MM.1S (cell line): ENCODE measurements around the gene TDRD6.

Experiments used
- DNase-seq: peaks from one replicate; pipeline ENCODE4 v3.0.0-alpha.2; 2015
- H2AFZ ChIP-seq: fragments of 300-600 bp; sonication (generic); 2 replicates; pipeline ENCODE4 v1.6.0; 2016; ENCODE audit warnings: antibody characterized with exemption, low read length
- H3F3A ChIP-seq: fragments of 300-600 bp; sonication (generic); 2 replicates; pipeline ENCODE4 v1.6.1; 2016; ENCODE audit warnings: mild to moderate bottlenecking, antibody characterized with exemption, low read length, moderate library complexity, mixed read lengths; ENCODE audit not compliant: insufficient read depth
- H3K27ac ChIP-seq: fragments of 300-600 bp; sonication (generic); 2 replicates; pipeline ENCODE4 v1.5.1; 2016; ENCODE audit warnings: mild to moderate bottlenecking, low read length
- H3K27me3 ChIP-seq: fragments of 300-600 bp; sonication (generic); replicated peaks from 2 replicates; pipeline ENCODE4 v1.6.0; 2016; ENCODE audit warnings: low read length; ENCODE audit not compliant: insufficient read depth
- H3K36me3 ChIP-seq: fragments of 300-600 bp; sonication (generic); replicated peaks from 2 replicates; pipeline ENCODE4 v1.6.1; 2016; ENCODE audit warnings: mild to moderate bottlenecking, low read length, mixed read lengths; ENCODE audit not compliant: insufficient read depth
- H3K4me1 ChIP-seq: fragments of 300-600 bp; sonication (generic); 2 replicates; pipeline ENCODE4 v1.6.1; 2016; ENCODE audit warnings: low read length, mixed read lengths
- H3K4me2 ChIP-seq: fragments of 300-600 bp; sonication (generic); 2 replicates; pipeline ENCODE4 v1.6.0; 2016; ENCODE audit warnings: low read depth, low read length
- H3K4me3 ChIP-seq: fragments of 300-600 bp; sonication (generic); 2 replicates; pipeline ENCODE4 v1.5.1; 2016; ENCODE audit warnings: low read length, mixed read lengths
- H3K79me2 ChIP-seq: fragments of 300-600 bp; sonication (generic); 2 replicates; pipeline ENCODE4 v1.6.1; 2016; ENCODE audit warnings: mixed run types, low read length, mixed read lengths
- H3K9ac ChIP-seq: fragments of 300-600 bp; sonication (generic); 2 replicates; pipeline ENCODE4 v1.6.1; 2016; ENCODE audit warnings: low read length, mixed read lengths
- H3K9me2 ChIP-seq: fragments of 300-600 bp; sonication (generic); replicated peaks from 2 replicates; pipeline ENCODE4 v1.6.1; 2016; ENCODE audit warnings: mild to moderate bottlenecking, low read length, mixed read lengths; ENCODE audit not compliant: insufficient read depth
- H3K9me3 ChIP-seq: fragments of 300-600 bp; sonication (generic); replicated peaks from 2 replicates; pipeline ENCODE4 v1.6.1; 2016; ENCODE audit warnings: mild to moderate bottlenecking, low read length, mixed read lengths; ENCODE audit not compliant: insufficient read depth
- H4K20me1 ChIP-seq: fragments of 300-600 bp; sonication (generic); 2 replicates; pipeline ENCODE4 v1.6.1; 2016; ENCODE audit warnings: mild to moderate bottlenecking, low read length, moderate library complexity, mixed read lengths; ENCODE audit not compliant: insufficient read depth
- CTCF ChIP-seq: fragments of 300-600 bp; sonication (generic); IDR thresholded peaks from 2 replicates; pipeline ENCODE4 v1.5.1; 2016; ENCODE audit warnings: antibody characterized with exemption, low read length, mixed read lengths
- EZH2 ChIP-seq: fragments of 300-600 bp; sonication (generic); optimal IDR thresholded peaks from 2 replicates; pipeline ENCODE3; 2017; ENCODE audit warnings: low read depth, mild to moderate bottlenecking, antibody characterized with exemption, low read length, mixed read lengths
- EZH2phosphoT487 ChIP-seq: fragments of 300-600 bp; sonication (generic); IDR thresholded peaks from 2 replicates; pipeline ENCODE4 v1.6.1; 2018; ENCODE audit warnings: antibody characterized with exemption, low read length

The TDRD6 gene

DNA sequence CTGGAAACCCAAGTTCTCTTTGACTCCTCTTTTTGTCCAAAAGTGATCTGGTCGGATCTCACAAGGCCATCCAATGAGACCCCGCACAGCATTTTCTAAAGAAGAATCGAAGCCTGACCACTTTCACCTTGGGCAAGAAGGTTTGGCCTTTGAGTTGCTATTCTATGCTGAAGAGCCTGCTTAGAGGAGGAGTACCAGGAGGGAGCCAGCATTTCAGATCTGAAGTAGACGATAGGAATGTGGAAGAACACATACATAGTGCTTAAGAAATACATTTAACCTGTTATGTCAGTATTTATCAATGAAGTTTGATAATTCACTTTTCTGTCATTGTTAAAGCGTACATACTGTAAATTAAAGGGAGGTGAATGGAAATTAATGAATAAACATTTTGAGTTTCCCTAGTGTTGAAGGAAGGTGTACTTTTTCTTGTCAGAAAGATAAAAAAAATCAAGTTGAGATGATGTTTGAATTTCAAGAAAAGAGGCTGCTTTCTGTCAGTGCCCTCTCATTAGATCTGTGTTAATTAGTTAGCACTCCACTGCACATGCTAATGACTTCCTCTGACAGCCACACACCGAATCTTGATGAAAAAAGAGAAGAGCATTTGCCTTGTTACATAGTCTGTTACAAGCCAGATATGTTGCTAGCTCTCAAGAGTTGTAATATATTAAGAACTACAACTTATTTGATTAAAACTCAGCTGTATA, 10.9 kb upstream of the TDRD6 start:
- no peaks in the 10 kb centered on the region for H3K9me3 ChIP-seq
- no peak overlapping the region for H3K9ac ChIP-seq
- no peak overlapping the region for H3K4me2 ChIP-seq
- no peaks in the 10 kb centered on the region for H3K79me2 ChIP-seq
- no peaks in the 10 kb centered on the region for H3K9me2 ChIP-seq
- no peak for DNase-seq
- no peak overlapping the region for H3K27ac ChIP-seq
- no peaks in the 10 kb centered on the region for H3K27me3 ChIP-seq
- H3K4me1 ChIP-seq, result no peaks in the 10 kb centered on the region
- H3F3A ChIP-seq, result no peaks in the 10 kb centered on the region
- no peaks in the 10 kb centered on the region for H4K20me1 ChIP-seq
- no peak overlapping the region for H2AFZ ChIP-seq
- H3K4me3 ChIP-seq, result no peak overlapping the region
- TF ChIP-seq EZH2 (no peak), CTCF (no peak), EZH2phosphoT487 (no peak)
- no peaks in the 10 kb centered on the region for H3K36me3 ChIP-seq

DNA sequence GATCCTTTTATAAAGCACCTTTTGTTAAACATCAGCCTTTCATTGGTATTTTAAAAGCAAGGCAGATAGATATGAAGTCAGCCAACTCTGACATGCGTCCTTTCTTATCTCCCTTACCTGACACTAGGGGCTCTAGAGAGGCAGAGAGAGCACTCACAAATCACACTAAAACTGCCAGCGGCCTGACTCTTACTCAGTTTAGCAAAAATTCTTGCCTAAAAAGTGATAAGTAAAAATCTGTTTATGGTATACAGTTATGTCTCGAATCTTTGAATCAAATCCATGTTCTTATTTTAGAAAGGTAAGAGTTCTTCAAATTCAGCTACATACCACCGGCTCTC, 10.4 kb upstream of the TDRD6 start:
- Histone ChIP-seq H3K4me1 (no peaks in the 10 kb centered on the region), H3K27me3 (no peaks in the 10 kb centered on the region), H3K9ac (no peak overlapping the region), H3K27ac (no peak overlapping the region), H3K79me2 (no peaks in the 10 kb centered on the region), H3K4me2 (no peak overlapping the region), H3K36me3 (no peaks in the 10 kb centered on the region), H3K4me3 (no peak overlapping the region), H3K9me3 (no peaks in the 10 kb centered on the region), H2AFZ (no peak overlapping the region), H3K9me2 (no peaks in the 10 kb centered on the region), H3F3A (no peaks in the 10 kb centered on the region), H4K20me1 (no peaks in the 10 kb centered on the region)
- DNase-seq, result no peak
- TF ChIP-seq CTCF (peak; percentile 21), EZH2phosphoT487 (no peak)

DNA sequence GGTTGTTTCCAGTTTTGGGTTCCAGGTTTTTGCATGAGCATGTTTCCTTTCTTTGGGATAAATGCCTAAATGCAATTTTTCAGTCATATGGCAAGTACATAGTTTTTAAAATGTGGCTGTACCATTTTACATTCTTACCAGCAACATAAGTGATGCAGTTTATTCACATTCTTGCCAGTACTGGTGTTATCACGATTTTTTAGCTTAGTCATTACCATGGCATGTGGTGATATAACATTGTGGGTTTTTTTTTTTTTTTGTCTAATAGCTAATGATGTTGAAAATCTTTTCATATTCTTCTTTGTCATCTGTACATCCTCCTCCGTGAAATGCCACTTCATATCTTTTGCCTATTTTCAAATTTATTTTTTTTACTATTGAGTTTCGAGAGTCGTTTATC, 2.9 kb upstream of the TDRD6 start:
- Histone ChIP-seq H3K27me3 (no peaks in the 10 kb centered on the region), H3K9me2 (no peaks in the 10 kb centered on the region), H3K4me1 (no peaks in the 10 kb centered on the region), H3K4me3 (no peak overlapping the region), H3F3A (no peaks in the 10 kb centered on the region), H4K20me1 (no peaks in the 10 kb centered on the region), H3K9ac (no peak overlapping the region), H2AFZ (no peak overlapping the region), H3K9me3 (no peaks in the 10 kb centered on the region), H3K36me3 (no peaks in the 10 kb centered on the region), H3K27ac (no peak overlapping the region), H3K4me2 (no peak overlapping the region), H3K79me2 (no peaks in the 10 kb centered on the region)
- no peak for DNase-seq
- no peak for TF ChIP-seq EZH2
- no peak for TF ChIP-seq CTCF
- no peak for TF ChIP-seq EZH2phosphoT487
